Measurements from ENCODE around the gene TSPAN10.
"Not testable (repeated sequence)": the region's sequence is repeated elsewhere in the genome, so short reads cannot be mapped to it uniquely, and the experiment has no call there.

The TSPAN10 gene

GRCh38 chr17:81665205-81666091 lies 28.5 kb downstream of the TSPAN10 start:
- DNase-seq, result no peak

GRCh38 chr17:81666092-81666341 lies 29.0 kb downstream of the TSPAN10 start:
- no peak for DNase-seq

GRCh38 chr17:81666342-81667191 lies 29.6 kb downstream of the TSPAN10 start, which contains the start of the genes CCDC137 and OXLD1:
TSS of gene CCDC137 (plus strand) at chr17:81666737. CDS start at chr17:81666767, 30 bp downstream.
TSS of gene OXLD1 (minus strand) at chr17:81666605. CDS start at chr17:81666577, 28 bp downstream.
- peak; percentile 92 for DNase-seq

GRCh38 chr17:81667754-81668153 lies 30.8 kb downstream of the TSPAN10 start:
- DNase-seq, result no peak

- no peak for DNase-seq
These were observed 35.5 kb downstream of the TSPAN10 start for GRCh38 chr17:81672504-81672903.

GRCh38 chr17:81672954-81673353 lies 36.0 kb downstream of the TSPAN10 start:
- DNase-seq, result no peak

GRCh38 chr17:81673561-81674258 lies 36.7 kb downstream of the TSPAN10 start:
- no peak for DNase-seq

GRCh38 chr17:81675515-81676221 lies 38.7 kb downstream of the TSPAN10 start:
- not testable (repeated sequence) for DNase-seq

- DNase-seq, result no peak
These were observed 39.9 kb downstream of the TSPAN10 start for GRCh38 chr17:81676906-81677305.

- DNase-seq, result no peak
These were observed 43.2 kb downstream of the TSPAN10 start for GRCh38 chr17:81680150-81680549.

- peak; percentile 89 for DNase-seq
These were observed 44.7 kb downstream of the TSPAN10 start for GRCh38 chr17:81681672-81682071.

GRCh38 chr17:81682565-81683207 lies 45.7 kb downstream of the TSPAN10 start:
- DNase-seq, result no peak

- no peak for DNase-seq
These were observed 46.2 kb downstream of the TSPAN10 start for GRCh38 chr17:81683208-81683583.

- DNase-seq, result peak; percentile 96
These were observed 46.8 kb downstream of the TSPAN10 start, which contains the start of the genes ARL16 and HGS for GRCh38 chr17:81683584-81684441. TSS of gene ARL16 (minus strand) at chr17:81683797. CDS start at chr17:81683753, 44 bp downstream. TSS of gene HGS (plus strand) at chr17:81684011. CDS start at chr17:81684067, 56 bp downstream.

GRCh38 chr17:81684442-81684911 lies 47.5 kb downstream of the TSPAN10 start:
- DNase-seq, result no peak

- DNase-seq, result no peak
These were observed 48.1 kb downstream of the TSPAN10 start for GRCh38 chr17:81685108-81685507.

GRCh38 chr17:81686614-81687013 lies 49.6 kb downstream of the TSPAN10 start:
- DNase-seq, result no peak

- no peak for DNase-seq
These were observed 51.0 kb downstream of the TSPAN10 start for GRCh38 chr17:81687770-81688541.

- no peak for DNase-seq
These were observed 51.6 kb downstream of the TSPAN10 start for GRCh38 chr17:81688616-81689015.

- DNase-seq, result no peak
These were observed 53.1 kb downstream of the TSPAN10 start for GRCh38 chr17:81690066-81690465.
